Measurements from ENCODE around the gene FFAR2.

Gene FFAR2

GRCh38 chr19:35425682-35426081, 22.4 kb upstream of the FFAR2 start:
- DNase-seq (ENCODE audit: low read depth in 2 of 2), result no peak

DNA sequence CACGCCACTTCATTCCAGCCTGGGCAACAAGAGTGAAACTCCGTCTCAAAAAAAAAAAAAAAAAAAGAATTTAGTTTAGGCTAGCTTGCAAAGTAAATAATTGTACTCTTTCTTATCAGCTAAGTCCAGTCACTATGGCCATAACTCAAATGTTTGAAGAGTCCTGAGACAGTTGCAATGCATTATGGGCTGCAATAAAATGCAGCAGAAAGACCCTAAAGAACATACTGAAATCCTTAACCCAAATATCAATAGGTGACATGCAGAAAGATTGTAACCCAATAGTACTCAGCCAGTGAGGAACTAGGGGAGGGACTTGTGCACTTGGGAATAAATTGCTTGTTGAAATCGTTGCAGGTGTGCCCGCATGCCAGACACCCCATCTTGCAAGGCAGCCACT, 20.9 kb upstream of the FFAR2 start:
- DNase-seq (ENCODE audit: low read depth in 2 of 2), result no peak

- no peak for DNase-seq (ENCODE audit: low read depth in 2 of 2)
Measured at GRCh38 chr19:35429698-35430408, 18.2 kb upstream of the FFAR2 start.

DNA sequence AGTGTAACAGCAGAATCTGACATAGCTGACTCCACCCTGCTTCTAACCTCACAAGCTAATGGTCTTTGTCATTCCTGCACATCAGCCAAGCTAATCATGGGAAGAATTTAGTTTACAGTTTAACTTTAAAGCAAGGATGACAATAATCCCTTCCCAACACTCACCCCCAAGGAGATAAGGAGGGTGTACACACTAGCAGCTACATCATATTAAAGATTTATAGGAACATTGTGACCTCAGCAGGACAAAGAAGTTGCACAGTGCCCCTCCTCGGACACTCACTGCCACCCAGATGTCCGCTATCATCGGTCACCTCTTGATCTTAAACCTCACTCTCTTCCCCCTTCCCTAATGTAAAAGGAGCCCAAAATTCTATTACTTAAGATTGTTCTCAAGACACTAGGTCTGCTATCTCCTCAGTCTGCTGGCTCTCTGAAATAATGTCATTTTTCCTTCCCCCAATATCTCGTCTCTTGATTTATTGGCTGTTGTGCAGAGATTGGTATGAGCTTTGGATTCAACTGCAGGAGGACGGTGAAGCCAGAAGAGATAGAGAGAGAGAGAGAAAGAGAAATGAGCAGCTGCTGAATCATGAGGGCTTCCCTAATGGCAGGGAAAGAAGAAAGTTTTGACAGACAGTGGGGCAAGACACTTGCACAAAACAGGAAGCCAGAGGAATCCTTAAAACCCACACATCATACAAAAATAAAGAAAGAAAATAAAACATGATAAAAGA, 17.5 kb upstream of the FFAR2 start:
- no peak for DNase-seq (ENCODE audit: low read depth in 2 of 2)

- DNase-seq (ENCODE audit: low read depth in 2 of 2), result no peak
Measured at GRCh38 chr19:35431145-35431807, 16.8 kb upstream of the FFAR2 start.

DNA sequence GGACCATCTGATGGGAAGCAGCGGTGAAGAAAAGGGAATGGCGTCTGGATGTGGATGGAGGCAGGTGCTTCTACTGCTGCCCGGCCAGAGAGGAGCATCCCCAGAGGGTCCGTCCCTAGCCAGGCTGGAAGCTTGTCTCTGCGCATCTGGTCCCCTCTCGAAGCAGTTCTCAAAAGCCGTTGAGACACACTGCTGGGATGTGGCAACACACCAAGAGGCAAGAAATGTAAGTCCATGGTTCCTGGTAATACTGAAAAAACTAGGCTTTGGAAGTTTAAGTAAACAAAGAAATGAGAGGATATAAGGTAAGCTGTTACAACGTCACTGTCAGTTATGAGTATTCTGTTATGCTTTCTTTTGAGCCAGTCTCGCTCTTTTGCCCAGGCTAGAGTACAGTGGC, 15.1 kb upstream of the FFAR2 start:
- DNase-seq (ENCODE audit: low read depth in 2 of 2), result no peak

DNA sequence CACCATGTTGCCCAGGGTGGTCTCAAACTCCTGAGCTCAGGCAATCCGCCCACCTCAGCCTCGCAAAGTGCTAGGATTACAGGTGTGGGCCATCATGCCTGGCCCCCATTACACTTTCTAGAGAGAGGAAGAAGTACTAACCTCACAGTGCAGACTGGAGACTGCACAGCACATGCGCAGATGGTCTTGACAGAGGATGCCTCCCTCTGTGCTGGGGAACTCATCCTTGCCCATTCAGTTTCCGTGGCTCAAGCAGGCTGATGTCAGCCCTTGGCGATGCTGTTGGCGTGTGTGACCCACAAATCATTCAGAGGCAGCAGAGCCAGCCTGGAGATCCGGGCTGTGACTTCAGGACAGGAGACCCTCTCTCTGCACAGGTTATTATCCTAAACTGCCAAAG, 14.6 kb upstream of the FFAR2 start:
- no peak for DNase-seq (ENCODE audit: low read depth in 2 of 2)

- no peak for DNase-seq (ENCODE audit: low read depth in 2 of 2)
Measured at GRCh38 chr19:35435896-35436295, 12.2 kb upstream of the FFAR2 start.

GRCh38 chr19:35436477-35437405, 11.3 kb upstream of the FFAR2 start:
- DNase-seq (ENCODE audit: low read depth in 2 of 2), result no peak

DNA sequence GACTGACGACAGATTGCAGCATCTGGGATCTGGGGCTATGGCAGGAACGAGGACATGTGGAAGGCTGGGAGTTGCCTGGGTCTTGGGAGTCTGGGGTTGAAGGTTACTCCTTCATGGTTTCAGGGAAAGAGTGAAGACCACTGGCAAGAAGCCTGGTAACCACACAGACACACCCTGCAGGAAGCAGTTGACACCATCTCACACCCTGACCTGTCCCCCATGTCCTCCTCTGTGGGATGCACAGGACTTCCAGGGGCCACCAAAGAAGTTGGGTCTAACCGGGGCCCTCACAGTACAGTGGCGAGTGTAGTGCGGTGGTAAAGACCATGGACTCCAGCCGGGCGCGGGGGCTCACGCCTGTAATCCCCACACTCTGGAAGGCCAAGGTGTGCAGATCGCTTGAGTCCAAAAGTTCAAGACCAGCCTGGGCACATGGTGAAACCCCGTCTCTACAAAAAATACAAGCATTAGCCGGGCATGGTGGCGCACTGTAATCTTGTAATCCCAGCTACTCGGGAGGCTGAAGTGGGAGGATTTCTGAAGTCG, 10.6 kb upstream of the FFAR2 start:
- no peak for DNase-seq (ENCODE audit: low read depth in 2 of 2)

- no peak for DNase-seq (ENCODE audit: low read depth in 2 of 2)
Measured at GRCh38 chr19:35438096-35438495, 10.0 kb upstream of the FFAR2 start.

DNA sequence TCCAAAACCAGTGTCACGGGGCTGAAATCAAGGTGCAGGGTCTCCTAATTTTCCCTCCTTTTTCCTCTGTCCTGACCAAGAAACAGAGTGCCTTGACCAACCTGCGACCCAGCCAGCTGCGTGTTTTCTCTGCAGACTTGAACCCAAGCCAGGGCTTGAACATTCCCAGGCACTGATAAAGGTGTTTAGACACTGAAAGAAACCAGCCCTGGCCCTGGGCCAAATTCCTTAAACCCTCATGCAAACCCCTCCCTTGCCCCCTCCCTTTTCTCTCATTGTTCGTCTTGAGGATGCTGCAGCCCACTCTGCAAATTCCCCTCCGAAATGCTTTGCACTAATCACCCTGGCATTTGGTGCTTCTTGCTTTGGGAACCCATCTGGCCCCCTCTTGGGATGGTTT, 9.5 kb upstream of the FFAR2 start:
- no peak for DNase-seq (ENCODE audit: low read depth in 2 of 2)

DNA sequence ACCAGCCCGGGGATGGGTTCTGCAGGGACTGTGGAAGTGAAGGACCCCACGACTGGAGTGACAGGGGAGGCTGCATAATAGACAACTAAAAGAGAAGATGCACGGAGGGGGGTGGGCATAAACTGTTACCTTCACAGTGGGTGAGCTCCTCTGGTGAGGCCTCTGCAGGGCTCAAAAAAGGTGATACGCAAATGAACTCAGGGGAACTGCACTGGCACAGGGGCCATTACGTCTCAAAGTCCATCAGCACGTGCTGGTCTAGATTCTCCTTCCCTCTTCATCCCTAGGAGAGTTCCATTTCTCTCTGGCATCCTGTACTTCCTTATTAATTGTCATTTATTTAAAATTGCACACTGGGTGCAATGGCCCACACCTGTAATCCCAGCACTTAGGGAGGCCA, 8.1 kb upstream of the FFAR2 start:
- DNase-seq (ENCODE audit: low read depth in 2 of 2), result no peak

DNA sequence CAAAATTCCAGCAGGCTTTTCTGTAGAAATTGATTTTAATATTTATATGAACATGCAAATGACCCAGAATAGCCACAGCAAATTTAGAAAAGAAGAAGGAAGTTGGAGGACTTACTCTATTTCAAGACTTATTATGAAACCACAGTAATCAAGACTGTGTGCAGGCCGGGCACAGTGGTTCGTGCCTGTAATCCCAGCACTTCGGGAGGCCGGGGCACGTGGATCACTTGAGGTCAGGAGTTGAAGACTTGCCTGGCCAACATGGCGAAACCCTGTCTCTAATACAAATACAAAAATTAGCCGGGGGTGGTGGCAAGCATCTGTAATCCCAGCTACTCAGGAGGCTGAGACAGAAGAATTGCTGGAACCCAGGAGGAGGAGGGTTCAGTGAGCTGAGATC, 6.0 kb upstream of the FFAR2 start:
- no peak for DNase-seq (ENCODE audit: low read depth in 2 of 2)

DNA sequence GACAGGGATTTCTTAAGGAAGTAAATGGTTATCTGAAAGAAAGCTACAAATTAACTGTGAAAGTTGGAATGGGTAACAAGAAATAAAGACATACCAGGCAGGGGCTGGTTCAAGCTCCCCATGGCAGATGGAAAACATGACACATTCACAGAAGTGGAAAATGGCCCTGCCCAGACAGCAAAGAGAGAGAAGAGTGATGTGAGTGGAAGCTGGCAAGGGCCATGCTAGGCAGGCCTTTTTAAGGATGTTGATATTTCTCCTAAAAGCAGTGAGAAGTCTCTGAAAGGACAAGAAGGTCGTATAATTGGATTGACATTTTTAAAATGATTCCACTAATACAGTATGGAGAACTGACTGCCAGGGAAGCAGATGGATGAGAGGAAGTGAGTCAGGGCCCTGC, 3.3 kb upstream of the FFAR2 start:
- no peak for DNase-seq (ENCODE audit: low read depth in 2 of 2)

DNA sequence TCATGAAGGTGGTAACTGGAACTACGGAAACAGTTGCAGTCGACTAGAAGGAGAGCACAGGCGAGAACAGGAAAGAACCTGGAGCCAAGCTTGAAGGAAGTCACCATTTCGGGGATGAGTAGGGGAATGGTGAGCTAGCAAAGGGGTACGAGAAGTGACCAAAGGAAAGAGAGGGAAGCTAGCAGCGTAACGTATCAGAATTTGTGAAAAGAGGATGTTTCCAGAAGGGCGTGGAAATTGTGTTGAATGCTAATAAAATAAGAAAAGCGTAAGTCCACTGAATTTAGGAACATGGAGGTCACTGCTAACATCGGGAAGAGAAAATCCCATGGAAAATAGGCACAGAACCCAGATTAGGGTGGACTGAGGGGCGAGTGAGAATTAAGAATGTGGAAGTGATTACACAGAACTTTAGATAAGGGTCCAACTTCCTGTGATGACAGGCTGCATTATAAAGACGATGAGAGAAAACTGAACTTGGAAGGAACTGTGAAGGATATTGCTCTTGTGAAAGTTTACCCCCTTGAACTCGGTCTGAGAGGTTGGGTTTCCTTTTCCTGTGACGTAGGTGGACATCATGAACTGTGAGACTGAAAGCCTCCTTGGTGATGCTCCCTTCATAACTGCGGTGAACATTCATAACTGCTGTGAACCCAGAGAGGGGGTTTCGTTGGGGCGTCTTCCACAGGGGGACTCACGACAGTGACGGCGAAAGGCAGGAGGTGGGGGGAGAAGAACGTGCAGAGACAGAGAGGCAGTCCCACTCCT, 2.0 kb upstream of the FFAR2 start:
- DNase-seq (ENCODE audit: low read depth in 2 of 2), result no peak

DNA sequence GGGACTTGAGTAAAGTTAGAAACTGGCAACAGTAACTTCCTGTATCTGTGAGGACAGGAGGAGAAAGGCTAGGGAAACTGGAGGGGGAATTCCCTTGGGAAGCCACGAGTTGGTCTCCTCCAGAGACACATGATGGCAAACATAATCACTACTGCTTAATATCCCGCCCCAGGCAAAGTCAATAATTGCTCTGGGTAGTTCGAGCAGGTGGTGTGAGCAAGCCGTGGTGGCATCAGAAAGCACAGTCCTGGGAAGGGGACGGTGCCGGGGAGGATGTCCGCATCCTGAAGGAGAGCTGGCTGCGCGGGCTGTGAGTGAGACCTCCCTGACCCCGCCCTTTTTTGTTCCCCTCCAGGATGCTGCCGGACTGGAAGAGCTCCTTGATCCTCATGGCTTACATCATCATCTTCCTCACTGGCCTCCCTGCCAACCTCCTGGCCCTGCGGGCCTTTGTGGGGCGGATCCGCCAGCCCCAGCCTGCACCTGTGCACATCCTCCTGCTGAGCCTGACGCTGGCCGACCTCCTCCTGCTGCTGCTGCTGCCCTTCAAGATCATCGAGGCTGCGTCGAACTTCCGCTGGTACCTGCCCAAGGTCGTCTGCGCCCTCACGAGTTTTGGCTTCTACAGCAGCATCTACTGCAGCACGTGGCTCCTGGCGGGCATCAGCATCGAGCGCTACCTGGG, 1.4 kb downstream of the FFAR2 start:
- no peak for DNase-seq (ENCODE audit: low read depth in 2 of 2)

DNA sequence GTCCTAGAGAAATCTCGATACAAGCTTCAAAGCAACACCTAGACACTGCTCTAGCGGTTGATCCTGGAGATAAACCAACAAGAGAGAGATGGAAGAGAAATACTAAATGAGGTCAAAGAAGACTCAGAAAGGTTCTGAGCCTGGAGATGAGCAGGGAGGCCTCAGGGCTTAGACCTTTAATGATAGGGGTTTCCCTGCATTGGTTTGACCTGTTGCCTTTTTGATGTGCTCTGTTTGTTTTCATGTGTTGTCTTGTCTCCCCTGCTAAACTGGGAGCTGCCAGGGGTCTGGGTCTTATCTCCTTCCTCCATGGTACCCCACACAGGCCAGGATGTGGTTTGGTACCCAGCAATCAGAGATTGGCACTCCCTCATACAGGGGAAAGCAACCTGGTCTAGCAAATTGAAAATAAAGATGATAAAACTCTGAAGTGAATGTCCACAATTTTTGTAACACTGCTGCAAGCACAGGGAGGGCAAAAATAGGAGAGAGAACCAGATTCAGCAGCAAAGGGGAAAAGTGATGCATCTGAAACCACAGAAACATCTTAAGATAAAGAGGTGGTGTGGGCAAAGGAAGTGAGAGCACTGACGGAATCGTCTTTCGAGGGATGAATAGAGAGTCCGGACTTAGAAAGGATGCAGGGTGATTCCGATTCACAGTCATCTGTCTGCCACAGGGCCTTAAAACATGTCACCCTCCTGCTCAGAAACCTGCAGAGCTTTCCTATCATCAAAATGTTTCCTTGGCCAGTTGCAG, 3.5 kb downstream of the FFAR2 start:
- DNase-seq (ENCODE audit: low read depth in 2 of 2), result no peak

- no peak for DNase-seq (ENCODE audit: low read depth in 2 of 2)
Measured at GRCh38 chr19:35454663-35455062, 6.6 kb downstream of the FFAR2 start.
